ENCODE data around the gene MAGI2. TPM values are rescaled to one million over a fixed set of nuclear protein-coding genes. Genes with fewer than 3 reads are reported as not detected.

The MAGI2 gene
- total RNA-seq, 3 donors from 2014 or later, result 9.8 to 22.7 (median 20.2) TPM

- Histone ChIP-seq H3K36me3 (no peaks in the 10 kb centered on the region), H3K4me1 (no peaks in the 10 kb centered on the region), H3K9me3 (no peaks in the 10 kb centered on the region), H3K27me3 (no peaks in the 10 kb centered on the region), H3K27ac (no peak overlapping the region), H3K4me3 (no peak overlapping the region)
- no peak for TF ChIP-seq POLR2A (IDR thresholded peaks at IDR 0.05)
- TF ChIP-seq POLR2AphosphoS5 (IDR thresholded peaks at IDR 0.05), result no peak
- no peak for TF ChIP-seq CTCF (IDR thresholded peaks at IDR 0.05)
- no peak for DNase-seq (ENCODE audit: low spot score in 2 of 2)
- intact Hi-C loops (cut with DNase I; ENCODE audit: low total_unique reads), result no loop called here
Measured at GRCh38 chr7:79292834-79293233, 160.6 kb downstream of the MAGI2 start.

- TF ChIP-seq POLR2AphosphoS5 (IDR thresholded peaks at IDR 0.05) (no peak), CTCF (IDR thresholded peaks at IDR 0.05) (no peak), POLR2A (IDR thresholded peaks at IDR 0.05) (no peak)
- Histone ChIP-seq H3K27me3 (no peaks in the 10 kb centered on the region), H3K9me3 (no peaks in the 10 kb centered on the region), H3K27ac (no peak overlapping the region), H3K36me3 (no peaks in the 10 kb centered on the region), H3K4me3 (no peak overlapping the region), H3K4me1 (no peaks in the 10 kb centered on the region)
- intact Hi-C loops (cut with DNase I; ENCODE audit: low total_unique reads), result no loop called here
- no peak for DNase-seq (ENCODE audit: low spot score in 2 of 2)
Measured at GRCh38 chr7:79291498-79291865, 162.0 kb downstream of the MAGI2 start.

- Histone ChIP-seq H3K4me3 (no peak overlapping the region), H3K9me3 (no peaks in the 10 kb centered on the region), H3K27me3 (no peaks in the 10 kb centered on the region), H3K4me1 (no peaks in the 10 kb centered on the region), H3K27ac (no peak overlapping the region), H3K36me3 (no peaks in the 10 kb centered on the region)
- intact Hi-C loops (cut with DNase I; ENCODE audit: low total_unique reads), result no loop called here
- no peak for DNase-seq (ENCODE audit: low spot score in 2 of 2)
- TF ChIP-seq POLR2A (IDR thresholded peaks at IDR 0.05), result no peak
- TF ChIP-seq CTCF (IDR thresholded peaks at IDR 0.05), result no peak
- TF ChIP-seq POLR2AphosphoS5 (IDR thresholded peaks at IDR 0.05), result no peak
Measured at GRCh38 chr7:79290841-79291497, 162.5 kb downstream of the MAGI2 start.

- Histone ChIP-seq H3K27ac (no peak overlapping the region), H3K4me3 (no peak overlapping the region), H3K36me3 (no peaks in the 10 kb centered on the region), H3K9me3 (no peaks in the 10 kb centered on the region), H3K4me1 (no peaks in the 10 kb centered on the region), H3K27me3 (no peaks in the 10 kb centered on the region)
- TF ChIP-seq CTCF (IDR thresholded peaks at IDR 0.05) (no peak), POLR2AphosphoS5 (IDR thresholded peaks at IDR 0.05) (no peak), POLR2A (IDR thresholded peaks at IDR 0.05) (no peak)
- DNase-seq (ENCODE audit: low spot score in 2 of 2), result no peak
- intact Hi-C loops (cut with DNase I; ENCODE audit: low total_unique reads), result no loop called here
Measured at GRCh38 chr7:79290398-79290797, 163.1 kb downstream of the MAGI2 start.

- Histone ChIP-seq H3K27me3 (no peaks in the 10 kb centered on the region), H3K36me3 (no peaks in the 10 kb centered on the region), H3K9me3 (no peaks in the 10 kb centered on the region), H3K4me3 (no peak overlapping the region), H3K4me1 (no peaks in the 10 kb centered on the region), H3K27ac (no peak overlapping the region)
- intact Hi-C loops (cut with DNase I; ENCODE audit: low total_unique reads), result no loop called here
- TF ChIP-seq POLR2A (IDR thresholded peaks at IDR 0.05) (no peak), POLR2AphosphoS5 (IDR thresholded peaks at IDR 0.05) (no peak), CTCF (IDR thresholded peaks at IDR 0.05) (no peak)
- DNase-seq (ENCODE audit: low spot score in 2 of 2), result no peak
Measured at GRCh38 chr7:79288655-79289054, 164.8 kb downstream of the MAGI2 start.

Measured in breast epithelium (tissue), 4 donors.